C4-2B (cell line): ENCODE results near the gene FXYD1.

ENCODE experiments used
- CTCF ChIP-seq: fragments of 450-650 bp; conservative IDR thresholded peaks from 2 replicates; pipeline ENCODE4 v1.5.1; 2017; ENCODE audit warnings: mild to moderate bottlenecking
- ZFX ChIP-seq: fragments of 450-650 bp; IDR thresholded peaks from 2 replicates; pipeline ENCODE4 v1.6.1; 2017

- TF ChIP-seq CTCF (no peak), ZFX (no peak)
These were observed 21.0 kb downstream of the FXYD1 start for GRCh38 chr19:35159606-35160005.
